Measurements from ENCODE around the gene SDR9C7. TPM values are rescaled to one million over a fixed set of nuclear protein-coding genes. Genes with fewer than 3 reads are reported as not detected.
A peak's percentile ranks its signal among the peaks of the same experiment; 100 is the strongest.

SDR9C7 gene
- total RNA-seq, 1 donor from 2014 or later, result not detected

DNA sequence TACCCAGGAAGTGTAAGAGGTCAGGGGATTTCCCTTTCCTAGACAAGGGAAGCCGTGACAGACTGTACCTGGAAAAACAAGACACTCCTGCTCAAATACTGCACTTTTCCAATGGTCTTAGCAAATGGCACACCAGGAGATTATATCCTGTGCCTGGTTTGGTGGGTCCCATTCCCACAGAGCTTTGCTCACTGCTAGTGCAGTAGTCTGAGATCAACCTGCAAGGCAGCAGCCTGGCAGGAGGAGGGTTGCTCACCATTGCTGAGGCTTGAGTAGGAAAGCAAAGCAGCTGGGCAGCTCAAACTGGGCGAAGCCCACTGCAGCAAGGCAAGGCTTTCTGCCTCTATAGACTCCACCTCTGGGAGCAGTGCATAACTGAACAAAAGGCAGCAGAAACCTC, 24.2 kb upstream of the SDR9C7 start:
- Mint-ChIP-seq H3K36me3 (ENCODE audit: unreplicated experiment) (no peaks in the 10 kb centered on the region), H3K9me3 (ENCODE audit: unreplicated experiment) (no peaks in the 10 kb centered on the region), H3K27me3 (ENCODE audit: unreplicated experiment) (peaks cover 64% of the 10 kb centered on the region), H3K4me3 (ENCODE audit: unreplicated experiment) (no peak overlapping the region), H3K4me1 (ENCODE audit: unreplicated experiment) (peaks cover 1% of the 10 kb centered on the region), H3K27ac (ENCODE audit: unreplicated experiment) (no peak overlapping the region)
- TF ChIP-seq, protein P1, sequence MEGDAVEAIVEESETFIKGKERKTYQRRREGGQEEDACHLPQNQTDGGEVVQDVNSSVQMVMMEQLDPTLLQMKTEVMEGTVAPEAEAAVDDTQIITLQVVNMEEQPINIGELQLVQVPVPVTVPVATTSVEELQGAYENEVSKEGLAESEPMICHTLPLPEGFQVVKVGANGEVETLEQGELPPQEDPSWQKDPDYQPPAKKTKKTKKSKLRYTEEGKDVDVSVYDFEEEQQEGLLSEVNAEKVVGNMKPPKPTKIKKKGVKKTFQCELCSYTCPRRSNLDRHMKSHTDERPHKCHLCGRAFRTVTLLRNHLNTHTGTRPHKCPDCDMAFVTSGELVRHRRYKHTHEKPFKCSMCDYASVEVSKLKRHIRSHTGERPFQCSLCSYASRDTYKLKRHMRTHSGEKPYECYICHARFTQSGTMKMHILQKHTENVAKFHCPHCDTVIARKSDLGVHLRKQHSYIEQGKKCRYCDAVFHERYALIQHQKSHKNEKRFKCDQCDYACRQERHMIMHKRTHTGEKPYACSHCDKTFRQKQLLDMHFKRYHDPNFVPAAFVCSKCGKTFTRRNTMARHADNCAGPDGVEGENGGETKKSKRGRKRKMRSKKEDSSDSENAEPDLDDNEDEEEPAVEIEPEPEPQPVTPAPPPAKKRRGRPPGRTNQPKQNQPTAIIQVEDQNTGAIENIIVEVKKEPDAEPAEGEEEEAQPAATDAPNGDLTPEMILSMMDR (IDR thresholded peaks at IDR 0.05), result no peak
- peak; percentile 69 for DNase-seq (ENCODE audit: extremely low spot score, unreplicated experiment)

GRCh38 chr12:56957229-56958052, 23.2 kb upstream of the SDR9C7 start, which contains the start of gene RDH16:
Gene RDH16, minus strand, starts transcription at chr12:56957608. Its CDS starts 146 bp downstream, at chr12:56957462.
- Mint-ChIP-seq H3K4me1 (ENCODE audit: unreplicated experiment) (peaks cover 1% of the 10 kb centered on the region), H3K27me3 (ENCODE audit: unreplicated experiment) (peaks cover 63% of the 10 kb centered on the region), H3K9me3 (ENCODE audit: unreplicated experiment) (no peaks in the 10 kb centered on the region), H3K4me3 (ENCODE audit: unreplicated experiment) (no peak within 1 kb of the TSS), H3K36me3 (ENCODE audit: unreplicated experiment) (no peaks in the 10 kb centered on the region), H3K27ac (ENCODE audit: unreplicated experiment) (no peak within 1 kb of the TSS)
- peak; percentile 72 for DNase-seq (ENCODE audit: extremely low spot score, unreplicated experiment)
- TF ChIP-seq, protein P1 (IDR thresholded peaks at IDR 0.05), result no peak

DNA sequence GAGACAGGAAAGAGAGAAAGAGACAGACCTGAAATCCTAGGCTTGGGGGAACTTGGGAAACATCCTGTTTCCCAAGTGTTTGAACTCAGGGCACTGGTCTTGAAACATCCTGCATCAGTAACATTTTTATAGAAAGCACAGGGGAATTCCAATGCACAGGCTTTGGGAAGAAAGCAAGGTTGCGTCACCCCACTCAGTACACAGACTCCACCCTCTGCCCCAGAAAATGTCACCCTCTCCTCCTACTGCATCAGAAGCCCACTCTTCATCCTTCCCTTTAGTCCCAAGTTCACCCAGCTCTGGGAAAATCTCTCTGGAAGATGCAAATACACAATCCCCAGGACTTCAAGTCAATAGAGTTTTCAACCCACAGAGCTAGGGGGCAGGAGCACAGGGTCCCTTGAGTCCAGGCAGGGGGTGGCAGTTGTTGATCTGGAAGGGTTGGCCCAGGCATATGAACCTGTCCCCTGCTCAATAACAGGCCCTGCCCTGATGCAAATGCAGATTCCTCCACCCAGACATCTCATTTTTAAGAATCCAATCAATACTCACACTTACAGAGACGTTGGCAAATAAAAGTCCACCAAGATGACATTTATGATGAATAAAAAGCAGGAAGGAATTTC, 21.5 kb upstream of the SDR9C7 start:
- Mint-ChIP-seq H3K4me3 (ENCODE audit: unreplicated experiment) (no peak overlapping the region), H3K27me3 (ENCODE audit: unreplicated experiment) (peaks cover 51% of the 10 kb centered on the region), H3K9me3 (ENCODE audit: unreplicated experiment) (no peaks in the 10 kb centered on the region), H3K4me1 (ENCODE audit: unreplicated experiment) (peaks cover 1% of the 10 kb centered on the region), H3K27ac (ENCODE audit: unreplicated experiment) (no peak overlapping the region), H3K36me3 (ENCODE audit: unreplicated experiment) (no peaks in the 10 kb centered on the region)
- DNase-seq (ENCODE audit: extremely low spot score, unreplicated experiment), result no peak
- TF ChIP-seq, protein P1 (IDR thresholded peaks at IDR 0.05), result no peak

DNA sequence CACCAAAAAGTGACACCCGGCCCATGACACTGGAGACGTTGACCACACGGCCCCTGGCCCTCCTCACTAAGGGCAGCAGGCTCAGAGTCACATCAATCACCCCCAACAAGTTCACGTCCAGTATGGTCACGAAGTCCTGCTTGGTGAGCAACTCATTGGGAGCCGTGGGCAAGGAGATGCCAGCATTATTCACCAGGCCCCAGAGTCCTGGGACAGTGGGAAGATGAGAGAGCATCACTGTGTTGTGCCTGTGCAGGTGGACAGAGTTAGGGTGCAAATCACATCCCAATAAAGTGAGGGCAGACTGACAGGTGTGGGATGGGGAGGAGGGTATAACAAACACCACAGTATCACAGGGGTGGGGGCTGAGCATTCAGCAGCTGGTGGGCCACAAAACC, 20.7 kb upstream of the SDR9C7 start:
- Mint-ChIP-seq H3K9me3 (ENCODE audit: unreplicated experiment) (no peaks in the 10 kb centered on the region), H3K4me1 (ENCODE audit: unreplicated experiment) (peaks cover 1% of the 10 kb centered on the region)

More for the DNA sequence above, 20.7 kb upstream of the SDR9C7 start:
- H3K27me3 Mint-ChIP-seq (ENCODE audit: unreplicated experiment), result peaks cover 44% of the 10 kb centered on the region
- H3K4me3 Mint-ChIP-seq (ENCODE audit: unreplicated experiment), result no peak overlapping the region
- TF ChIP-seq, protein P1 (IDR thresholded peaks at IDR 0.05), result no peak
- no peak overlapping the region for H3K27ac Mint-ChIP-seq (ENCODE audit: unreplicated experiment)
- peak; percentile 70 for DNase-seq (ENCODE audit: extremely low spot score, unreplicated experiment)
- no peaks in the 10 kb centered on the region for H3K36me3 Mint-ChIP-seq (ENCODE audit: unreplicated experiment)

All from osteocyte (in vitro differentiated cells).